Astrocyte of the cerebellum (primary cell): ENCODE data around the gene PGM2.

Experiments used
- DNase-seq: peaks from one replicate; pipeline ENCODE4 v3.0.0-alpha.2; 2011; ENCODE audit warnings: low read depth
- H3K4me3 ChIP-seq: 2 replicates; pipeline ENCODE4 v1.5.1; 2011; ENCODE audit warnings: mild to moderate bottlenecking, low read depth, low read length, moderate library complexity
- CTCF ChIP-seq: IDR thresholded peaks from 2 replicates; pipeline ENCODE4 v1.5.1; 2012; ENCODE audit warnings: low read length, low read depth, moderate library complexity, mild to moderate bottlenecking; ENCODE audit errors: missing control alignments
- in situ Hi-C: cut with HindIII; loops from 2 replicates; pipeline ENCODE4 v1.10.0; 2017; ENCODE audit warnings: low sequenced_read_pairs

PGM2 gene

GRCh38 chr4:37852376-37852775, 25.9 kb downstream of the PGM2 start:
- in situ Hi-C loops = no loop called here
- no peak for TF ChIP-seq CTCF
- DNase-seq = no peak
- H3K4me3 ChIP-seq = no peak overlapping the region

GRCh38 chr4:37858112-37858511, 31.6 kb downstream of the PGM2 start:
- DNase-seq = no peak
- H3K4me3 ChIP-seq = no peak overlapping the region
- no peak for TF ChIP-seq CTCF
- in situ Hi-C loops = loop anchor here (5.0 kb wide), 2 partner anchors 39 to 99 kb away; no protein-coding TSS in a partner anchor

- DNase-seq = no peak
- in situ Hi-C loops = loop anchor here (5.0 kb wide), 2 partner anchors 38 to 98 kb away; no protein-coding TSS in a partner anchor
- no peak overlapping the region for H3K4me3 ChIP-seq
- TF ChIP-seq CTCF = no peak
These were observed 32.4 kb downstream of the PGM2 start for GRCh38 chr4:37858872-37859271.

GRCh38 chr4:37860266-37860665, 33.8 kb downstream of the PGM2 start:
- in situ Hi-C loops = no loop called here
- no peak for DNase-seq

GRCh38 chr4:37862961-37863360, 36.5 kb downstream of the PGM2 start:
- DNase-seq = no peak
- in situ Hi-C loops = no loop called here
- H3K4me3 ChIP-seq = no peak overlapping the region
- no peak for TF ChIP-seq CTCF

More at GRCh38 chr4:37860266-37860665, 33.8 kb downstream of the PGM2 start:
- H3K4me3 ChIP-seq = no peak overlapping the region
- no peak for TF ChIP-seq CTCF

GRCh38 chr4:37864786-37865185, 38.3 kb downstream of the PGM2 start:
- no peak overlapping the region for H3K4me3 ChIP-seq
- TF ChIP-seq CTCF = no peak
- no peak for DNase-seq
- in situ Hi-C loops = no loop called here

GRCh38 chr4:37865450-37865849, 39.0 kb downstream of the PGM2 start:
- TF ChIP-seq CTCF = no peak
- no peak overlapping the region for H3K4me3 ChIP-seq
- in situ Hi-C loops = no loop called here
- DNase-seq = peak; percentile 13
